DND-41 (cell line): ENCODE measurements around the gene FAM118B.

Experiments
- ATAC-seq: fragments of 200-7000 bp; cut with Tn5 transposase; 3 replicates; pipeline ENCODE4 v1.9.1; 2021; ENCODE audit warnings: low read depth; ENCODE audit not compliant: insufficient read depth
- DNase-seq: peaks from one replicate; pipeline ENCODE4 v3.0.0-alpha.2; 2020
- H2AFZ ChIP-seq: 2 replicates; pipeline ENCODE4 v1.6.0; 2012; ENCODE audit warnings: low read depth, low read length
- H3K27ac ChIP-seq: 2 replicates; pipeline ENCODE4 v1.5.1; 2012; ENCODE audit warnings: low read length, inconsistent platforms
- H3K27me3 ChIP-seq: fragments of 200-600 bp; sonication (generic); 2 replicates; pipeline ENCODE4 v1.6.0; 2012; ENCODE audit warnings: low read length, mild to moderate bottlenecking, inconsistent platforms; ENCODE audit not compliant: insufficient read depth, poor library complexity
- H3K36me3 ChIP-seq: 2 replicates; pipeline ENCODE4 v1.5.1; 2012; ENCODE audit warnings: low read length, inconsistent platforms; ENCODE audit not compliant: insufficient read depth
- H3K4me1 ChIP-seq: 2 replicates; pipeline ENCODE4 v1.5.1; 2012; ENCODE audit warnings: mild to moderate bottlenecking, low read length; ENCODE audit not compliant: insufficient read depth
- H3K4me2 ChIP-seq: 2 replicates; pipeline ENCODE4 v1.6.0; 2012; ENCODE audit warnings: mild to moderate bottlenecking, moderate library complexity, low read length, inconsistent platforms; ENCODE audit not compliant: insufficient read depth
- H3K4me3 ChIP-seq, 2 experiments: fragments of 200-600 bp in 1 of 2; shearing (Covaris generic) in 1 of 2; 2 replicates each; pipeline ENCODE4 v1.5.1; 2012 to 2016; ENCODE audit warnings: inconsistent platforms in 2 of 2, low read length in 2 of 2, mild to moderate bottlenecking in 2 of 2, low read depth in 1 of 2, moderate library complexity in 1 of 2
- H3K79me2 ChIP-seq: 2 replicates; pipeline ENCODE4 v1.6.0; 2012; ENCODE audit warnings: low read length, inconsistent platforms; ENCODE audit not compliant: insufficient read depth
- H3K9ac ChIP-seq: 2 replicates; pipeline ENCODE4 v1.6.0; 2012; ENCODE audit warnings: low read depth, mild to moderate bottlenecking, inconsistent platforms, low read length, moderate library complexity
- H3K9me3 ChIP-seq: 2 replicates; pipeline ENCODE4 v1.5.1; 2012; ENCODE audit warnings: low read length, moderate library complexity, mild to moderate bottlenecking, inconsistent platforms; ENCODE audit not compliant: insufficient read depth, severe bottlenecking
- H4K20me1 ChIP-seq: 2 replicates; pipeline ENCODE4 v1.6.0; 2012; ENCODE audit warnings: low read length; ENCODE audit not compliant: insufficient read depth
- EZH2 ChIP-seq: IDR thresholded peaks from 3 replicates; pipeline ENCODE4 v1.6.1; 2012; ENCODE audit warnings: borderline replicate concordance, low read depth, mild to moderate bottlenecking, moderate library complexity, low read length, inconsistent platforms; ENCODE audit not compliant: severe bottlenecking
- TF ChIP-seq, protein P1 (sequence below): IDR thresholded peaks from 2 replicates; pipeline ENCODE4 v1.5.1; 2012; ENCODE audit warnings: borderline replicate concordance, low read length, moderate library complexity, mild to moderate bottlenecking; ENCODE audit not compliant: poor library complexity, severe bottlenecking; ENCODE audit errors: extremely low read depth

The FAM118B gene

DNA sequence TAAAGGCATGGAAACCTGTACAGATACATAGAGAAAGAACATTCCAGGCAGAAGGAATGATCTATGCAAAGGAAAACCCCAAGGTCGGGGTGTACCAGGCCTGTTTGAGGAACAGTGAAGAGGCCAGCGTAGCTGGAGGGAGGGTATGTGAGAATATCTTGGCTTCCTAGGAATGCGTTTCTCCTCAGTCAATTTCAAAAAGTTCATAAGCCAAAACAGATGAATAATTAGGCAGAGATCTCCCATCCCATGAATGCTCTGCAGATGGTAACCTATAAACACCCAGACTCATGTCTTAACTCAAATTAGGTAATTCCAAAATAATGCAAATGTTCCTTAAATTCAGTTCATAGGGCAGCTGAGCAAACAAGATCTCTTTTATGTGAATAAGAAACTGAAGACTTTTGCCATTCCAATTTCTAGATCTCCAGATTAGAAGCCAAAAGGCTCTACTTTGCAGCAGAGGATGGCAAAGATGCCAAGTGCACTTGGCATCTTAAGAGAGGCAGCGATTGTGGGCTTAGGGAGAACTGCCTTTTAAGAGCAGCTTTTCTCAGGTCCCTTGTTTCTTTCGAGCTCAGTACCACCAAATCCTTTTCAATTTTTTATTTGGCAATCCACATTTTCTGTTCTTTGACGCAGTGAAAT is 13.2 kb downstream of the FAM118B start:
- 0 out of 2 replicates have a peak, but pooled peaks cover 4% of the 10 kb centered on the region for H4K20me1 ChIP-seq
- H3K4me3 ChIP-seq, result no peak overlapping the region
- H2AFZ ChIP-seq, result no peak overlapping the region
- no peak overlapping the region for H3K27ac ChIP-seq
- no peak for TF ChIP-seq EZH2
- TF ChIP-seq, protein P1, sequence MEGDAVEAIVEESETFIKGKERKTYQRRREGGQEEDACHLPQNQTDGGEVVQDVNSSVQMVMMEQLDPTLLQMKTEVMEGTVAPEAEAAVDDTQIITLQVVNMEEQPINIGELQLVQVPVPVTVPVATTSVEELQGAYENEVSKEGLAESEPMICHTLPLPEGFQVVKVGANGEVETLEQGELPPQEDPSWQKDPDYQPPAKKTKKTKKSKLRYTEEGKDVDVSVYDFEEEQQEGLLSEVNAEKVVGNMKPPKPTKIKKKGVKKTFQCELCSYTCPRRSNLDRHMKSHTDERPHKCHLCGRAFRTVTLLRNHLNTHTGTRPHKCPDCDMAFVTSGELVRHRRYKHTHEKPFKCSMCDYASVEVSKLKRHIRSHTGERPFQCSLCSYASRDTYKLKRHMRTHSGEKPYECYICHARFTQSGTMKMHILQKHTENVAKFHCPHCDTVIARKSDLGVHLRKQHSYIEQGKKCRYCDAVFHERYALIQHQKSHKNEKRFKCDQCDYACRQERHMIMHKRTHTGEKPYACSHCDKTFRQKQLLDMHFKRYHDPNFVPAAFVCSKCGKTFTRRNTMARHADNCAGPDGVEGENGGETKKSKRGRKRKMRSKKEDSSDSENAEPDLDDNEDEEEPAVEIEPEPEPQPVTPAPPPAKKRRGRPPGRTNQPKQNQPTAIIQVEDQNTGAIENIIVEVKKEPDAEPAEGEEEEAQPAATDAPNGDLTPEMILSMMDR, result no peak
- peaks cover 70% of the 10 kb centered on the region for H3K79me2 ChIP-seq
- H3K36me3 ChIP-seq, result 0 out of 2 replicates have a peak, but pooled peaks cover 4% of the 10 kb centered on the region
- DNase-seq (no peak), ATAC-seq (no peak)
- no peak overlapping the region for H3K4me2 ChIP-seq
- H3K4me1 ChIP-seq, result 0 out of 2 replicates have a peak, but pooled peaks cover 2% of the 10 kb centered on the region
- no peaks in the 10 kb centered on the region for H3K27me3 ChIP-seq
- peaks cover 11% of the 10 kb centered on the region for H3K9me3 ChIP-seq
- H3K9ac ChIP-seq, result no peak overlapping the region

DNA sequence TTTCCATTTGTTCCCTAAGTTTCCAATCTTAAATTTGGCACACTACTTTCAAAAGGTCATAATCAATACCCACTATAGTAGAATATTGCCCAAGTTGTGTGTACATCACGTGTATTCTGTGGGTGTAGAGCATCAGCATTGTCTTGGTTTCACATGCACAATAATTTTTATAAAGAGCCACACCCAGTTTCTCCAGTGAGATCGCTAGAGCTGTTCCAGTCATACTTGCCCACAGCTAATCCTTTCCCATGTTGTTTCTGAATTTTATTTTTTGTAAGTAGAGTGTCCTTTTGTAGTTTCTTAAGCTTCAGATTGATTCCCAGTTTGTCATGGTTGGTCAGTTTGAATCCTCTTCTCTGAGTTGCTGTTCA is 13.7 kb downstream of the FAM118B start:
- H3K4me1 ChIP-seq, result 0 out of 2 replicates have a peak, but pooled peaks cover 3% of the 10 kb centered on the region
- H3K79me2 ChIP-seq, result peaks cover 65% of the 10 kb centered on the region
- 0 out of 2 replicates have a peak, but pooled peaks cover 4% of the 10 kb centered on the region for H4K20me1 ChIP-seq
- H3K27ac ChIP-seq, result no peak overlapping the region
- DNase-seq (no peak), ATAC-seq (no peak)
- H3K9me3 ChIP-seq, result peaks cover 11% of the 10 kb centered on the region
- no peak overlapping the region for H3K4me3 ChIP-seq
- no peak overlapping the region for H2AFZ ChIP-seq
- TF ChIP-seq, protein P1, result no peak
- no peak for TF ChIP-seq EZH2
- 0 out of 2 replicates have a peak, but pooled peaks cover 9% of the 10 kb centered on the region for H3K36me3 ChIP-seq
- H3K27me3 ChIP-seq, result no peaks in the 10 kb centered on the region
- no peak overlapping the region for H3K4me2 ChIP-seq
- H3K9ac ChIP-seq, result no peak overlapping the region

DNA sequence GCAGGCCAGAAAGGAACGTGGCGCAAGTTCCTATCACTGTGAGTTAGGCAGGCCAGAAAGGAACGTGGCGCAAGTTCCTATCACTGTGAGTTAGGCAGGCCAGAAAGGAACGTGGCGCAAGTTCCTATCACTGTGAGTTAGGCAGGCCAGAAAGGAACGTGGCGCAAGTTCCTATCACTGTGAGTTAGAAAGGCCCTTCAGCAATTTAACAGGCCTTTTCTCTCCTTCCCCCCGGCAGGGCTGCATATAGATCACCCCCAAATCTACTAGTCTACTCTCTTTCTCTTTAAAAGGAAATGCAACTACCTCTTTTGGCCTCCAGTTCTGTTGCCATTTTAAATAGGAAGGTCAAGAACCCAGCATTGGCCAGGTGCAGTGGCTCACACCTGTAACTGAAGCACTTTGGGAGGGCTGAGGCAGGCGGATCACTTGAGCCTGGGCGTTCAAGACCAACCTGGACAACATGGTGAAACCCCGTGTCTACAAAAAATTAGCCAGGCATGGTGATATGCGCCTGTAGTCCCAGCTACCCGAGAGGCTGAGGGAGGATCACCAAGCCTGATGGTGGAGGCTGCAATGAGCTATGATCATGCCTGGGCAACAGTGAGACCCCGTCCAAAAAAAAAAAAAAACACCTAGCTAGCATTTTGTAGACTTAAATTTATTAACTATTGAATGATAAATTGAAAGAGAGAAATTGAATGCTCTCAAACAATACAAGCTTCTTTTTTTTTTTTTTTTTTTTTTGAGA is 14.9 kb downstream of the FAM118B start:
- H3K9ac ChIP-seq, result no peak overlapping the region
- no peaks in the 10 kb centered on the region for H4K20me1 ChIP-seq
- TF ChIP-seq, protein P1, result no peak
- TF ChIP-seq EZH2, result no peak
- peaks cover 56% of the 10 kb centered on the region for H3K79me2 ChIP-seq
- H2AFZ ChIP-seq, result no peak overlapping the region
- ATAC-seq (no peak), DNase-seq (no peak)
- H3K4me1 ChIP-seq, result 0 out of 2 replicates have a peak, but pooled peaks cover 3% of the 10 kb centered on the region
- 0 out of 2 replicates have a peak, but pooled peaks cover 9% of the 10 kb centered on the region for H3K36me3 ChIP-seq
- H3K9me3 ChIP-seq, result peaks cover 11% of the 10 kb centered on the region
- H3K27ac ChIP-seq, result no peak overlapping the region
- no peak overlapping the region for H3K4me3 ChIP-seq
- H3K27me3 ChIP-seq, result no peaks in the 10 kb centered on the region
- H3K4me2 ChIP-seq, result no peak overlapping the region
